ENCODE results near the gene OR4N5.
"Not testable (repeated sequence)": the region's sequence is repeated elsewhere in the genome, so short reads cannot be mapped to it uniquely, and the experiment has no call there.

The OR4N5 gene, protein sequence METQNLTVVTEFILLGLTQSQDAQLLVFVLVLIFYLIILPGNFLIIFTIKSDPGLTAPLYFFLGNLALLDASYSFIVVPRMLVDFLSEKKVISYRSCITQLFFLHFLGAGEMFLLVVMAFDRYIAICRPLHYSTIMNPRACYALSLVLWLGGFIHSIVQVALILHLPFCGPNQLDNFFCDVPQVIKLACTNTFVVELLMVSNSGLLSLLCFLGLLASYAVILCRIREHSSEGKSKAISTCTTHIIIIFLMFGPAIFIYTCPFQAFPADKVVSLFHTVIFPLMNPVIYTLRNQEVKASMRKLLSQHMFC

DNA sequence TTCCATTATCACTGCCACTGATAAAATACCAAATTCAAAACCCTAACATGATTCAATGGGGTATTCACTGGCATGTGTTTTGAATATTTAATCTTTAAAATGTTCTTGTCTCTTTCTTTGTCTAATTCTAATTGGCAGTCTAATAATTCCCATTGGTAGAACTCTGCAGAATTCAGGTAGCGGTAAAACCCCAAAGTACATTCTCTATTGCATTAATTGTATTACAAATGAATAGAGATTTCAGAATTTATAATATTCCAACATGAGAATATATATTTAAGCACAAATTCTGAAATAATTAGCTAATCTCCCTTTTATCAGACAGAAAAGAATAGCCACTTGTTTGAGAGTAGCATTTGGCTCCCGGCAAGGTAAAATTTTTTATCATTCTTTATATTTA is at the start of gene OR4N5:
Gene OR4N5, plus strand, starts transcription at position 301 of the 400 bp plus-strand sequence. CDS start 4,916 bp downstream, outside the sequence.
- DNase-seq = no peak

DNA sequence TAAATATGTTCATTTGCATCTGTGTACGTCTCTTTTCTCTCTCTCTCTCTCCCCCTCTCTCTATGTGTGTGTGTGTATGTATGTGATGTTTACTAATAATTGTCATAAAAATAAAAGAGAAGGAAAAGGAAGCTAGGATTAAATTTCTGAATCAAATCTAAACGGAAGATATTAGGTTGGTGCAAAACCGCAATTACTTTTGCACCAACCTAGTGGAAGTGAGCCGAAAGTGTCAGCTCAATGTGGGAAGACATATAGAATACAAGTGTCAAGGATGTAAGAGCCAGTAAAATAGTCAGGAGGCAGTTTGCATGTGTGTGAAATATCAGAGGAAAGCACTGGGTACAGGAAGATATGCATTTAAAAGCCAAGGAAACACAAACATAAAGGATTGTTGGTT is 46.6 kb upstream of the OR4N5 start:
- DNase-seq = no peak

DNA sequence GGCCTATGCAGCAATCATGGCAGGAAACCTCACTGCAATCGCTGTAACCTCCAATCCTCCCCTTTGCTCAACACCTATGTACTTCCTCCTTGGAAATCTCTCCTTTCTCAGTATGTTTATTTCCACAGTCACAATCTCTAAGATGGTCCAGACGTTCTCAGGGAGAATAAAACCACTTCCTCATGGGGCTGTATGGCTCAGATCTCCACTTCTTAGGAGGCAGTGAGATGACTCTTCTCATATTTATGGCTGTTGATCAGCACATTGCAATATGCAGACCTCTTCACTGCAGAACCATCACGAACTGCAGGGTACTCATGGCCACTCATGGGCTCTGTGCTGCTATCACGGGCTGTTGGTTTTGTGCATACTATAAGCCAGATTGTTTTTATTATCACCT is 45.2 kb upstream of the OR4N5 start:
- DNase-seq = no peak

DNA sequence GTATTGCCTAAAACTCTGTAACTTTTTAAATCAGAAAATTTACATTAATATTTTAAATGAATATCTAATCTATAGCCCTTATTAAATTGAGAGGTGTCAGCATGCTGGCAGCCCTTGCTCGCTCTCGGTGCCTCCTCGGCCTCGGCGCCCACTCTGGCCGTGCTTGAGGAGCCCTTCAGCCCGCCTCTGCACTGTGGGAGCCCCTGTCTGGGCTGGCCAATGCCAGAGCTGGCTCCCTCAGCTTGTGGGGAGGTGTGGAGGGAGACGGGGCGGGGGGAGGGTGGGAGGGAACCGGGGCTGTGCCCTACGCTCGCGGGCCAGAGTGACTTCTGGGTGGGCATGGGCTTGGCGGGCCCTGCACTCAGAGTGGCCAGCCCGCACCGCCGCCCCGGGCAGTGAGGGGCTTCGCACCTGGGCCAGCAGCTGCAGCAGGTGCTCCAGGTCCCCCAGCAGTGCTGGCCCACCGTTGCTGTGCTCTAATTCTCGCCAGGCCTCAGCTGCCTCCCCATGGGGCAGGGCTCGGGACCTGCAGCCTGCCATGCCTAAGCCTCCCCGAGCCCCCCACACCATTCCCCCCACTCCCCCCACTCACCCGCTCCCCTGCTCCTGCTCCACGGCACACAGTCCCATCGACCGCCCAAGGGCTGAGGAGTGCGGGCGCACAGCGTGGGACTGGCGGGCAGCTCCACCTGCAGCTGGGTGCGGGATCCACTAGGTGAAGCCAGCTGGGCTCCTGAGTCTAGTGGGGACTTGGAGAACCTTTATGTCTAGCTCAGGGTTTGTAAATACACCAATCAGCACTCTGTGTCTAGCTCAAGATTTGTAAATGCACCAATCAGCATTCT is 39.5 kb upstream of the OR4N5 start:
- DNase-seq = not testable (repeated sequence)

DNA sequence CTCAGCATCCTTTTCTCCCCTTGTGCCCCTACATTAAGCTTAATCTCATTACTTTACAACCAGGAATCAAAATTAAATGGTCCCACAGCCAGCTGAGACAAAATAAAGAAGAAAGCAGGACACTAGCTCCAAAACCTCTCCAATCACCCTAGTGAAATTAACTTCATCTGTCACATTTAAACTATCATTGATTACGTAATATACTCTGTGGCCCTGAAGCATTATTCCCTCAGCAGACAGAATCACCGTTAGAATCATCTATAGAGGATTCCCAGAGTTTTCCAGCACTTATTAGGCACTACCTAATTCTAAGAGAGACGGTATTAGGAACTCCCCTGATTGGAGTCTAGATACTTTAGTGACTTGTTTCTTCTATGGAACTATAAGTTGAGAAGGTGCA is 28.2 kb upstream of the OR4N5 start, which contains the start of gene OR4K17:
Gene OR4K17, plus strand, starts transcription at position 302 of the 400 bp plus-strand sequence. CDS start 6,761 bp downstream, outside the sequence.
- no peak for DNase-seq

DNA sequence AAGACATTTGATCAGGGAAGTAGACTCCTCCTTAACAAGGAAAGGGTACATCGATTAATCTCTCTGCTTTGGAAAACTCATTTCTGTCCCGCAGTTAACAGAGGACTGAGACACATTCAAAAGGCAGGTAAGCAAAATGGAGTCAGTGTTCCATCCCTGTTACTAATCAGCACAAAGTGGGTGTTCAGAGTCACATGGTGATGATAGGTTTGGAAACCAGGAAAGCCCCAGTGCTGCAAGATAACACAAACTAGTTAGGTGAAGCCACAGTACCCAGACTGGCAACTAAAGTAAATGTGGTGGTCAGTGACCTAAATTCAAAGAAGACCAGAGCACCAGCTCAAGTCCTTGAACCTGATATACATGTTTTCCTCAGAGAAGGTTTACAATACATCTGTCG is 26.3 kb upstream of the OR4N5 start:
- no peak for DNase-seq

DNA sequence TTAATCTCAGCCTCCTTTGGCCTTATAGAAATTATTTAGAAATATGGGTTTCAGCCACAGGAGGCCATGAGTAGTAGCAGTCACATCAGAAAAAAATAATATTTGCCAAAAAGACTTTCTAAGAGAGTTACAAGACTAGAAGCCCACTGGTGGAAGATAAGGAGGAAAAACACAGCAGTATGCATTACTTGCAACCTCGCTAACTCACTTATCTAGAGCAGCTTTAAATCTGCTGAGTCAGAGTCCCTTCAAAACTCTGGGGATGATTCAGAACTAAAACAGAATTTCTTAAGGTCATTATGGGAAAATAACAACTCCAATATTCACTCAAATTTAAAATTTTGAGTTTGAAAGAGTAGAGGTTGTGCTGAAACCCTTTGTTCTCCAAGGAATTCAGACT is 21.9 kb upstream of the OR4N5 start:
- DNase-seq = no peak

DNA sequence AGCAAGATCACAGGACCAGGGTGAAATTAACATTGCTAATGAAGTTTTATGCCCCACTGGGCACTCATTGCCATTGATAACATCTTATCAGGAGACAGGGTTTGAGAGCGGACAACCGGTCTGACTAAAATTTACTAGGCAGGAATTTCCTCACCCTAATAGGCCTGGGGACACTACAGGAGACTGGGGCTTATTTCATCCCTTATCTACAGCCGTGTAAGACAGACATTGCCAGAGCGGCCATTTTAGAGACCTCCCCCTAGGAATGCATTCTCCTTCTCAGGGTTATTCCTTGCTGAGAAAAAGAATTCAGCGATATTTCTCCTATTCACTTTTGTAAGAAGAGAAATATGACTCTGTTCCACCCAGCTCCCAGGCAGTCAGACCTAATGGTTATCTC is 19.8 kb upstream of the OR4N5 start:
- no peak for DNase-seq

DNA sequence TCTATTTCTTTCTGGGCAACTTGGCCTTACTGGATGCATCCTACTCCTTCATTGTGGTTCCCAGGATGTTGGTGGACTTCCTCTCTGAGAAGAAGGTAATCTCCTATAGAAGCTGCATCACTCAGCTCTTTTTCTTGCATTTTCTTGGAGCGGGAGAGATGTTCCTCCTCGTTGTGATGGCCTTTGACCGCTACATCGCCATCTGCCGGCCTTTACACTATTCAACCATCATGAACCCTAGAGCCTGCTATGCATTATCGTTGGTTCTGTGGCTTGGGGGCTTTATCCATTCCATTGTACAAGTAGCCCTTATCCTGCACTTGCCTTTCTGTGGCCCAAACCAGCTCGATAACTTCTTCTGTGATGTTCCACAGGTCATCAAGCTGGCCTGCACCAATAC is 5.3 kb downstream of the OR4N5 start:
- no peak for DNase-seq

DNA sequence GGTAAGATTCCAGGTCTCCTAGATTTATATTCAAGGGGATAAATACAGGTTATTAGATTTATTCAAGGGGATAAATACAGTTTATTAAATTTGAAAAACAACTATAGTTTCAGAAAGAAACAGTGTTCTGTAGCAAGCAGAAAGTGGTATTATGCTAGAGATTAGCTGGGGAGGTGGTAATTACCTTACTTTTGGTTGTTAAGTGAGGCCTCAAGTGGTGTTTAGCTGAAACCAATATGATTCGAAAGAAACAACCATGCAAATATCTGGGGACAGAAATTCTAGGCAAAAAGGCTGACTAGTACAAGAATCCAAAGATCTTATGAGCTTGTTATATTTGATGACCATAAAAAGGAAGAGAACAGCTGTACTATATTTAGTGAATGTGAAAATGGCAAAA is 6.2 kb downstream of the OR4N5 start:
- DNase-seq = no peak

DNA sequence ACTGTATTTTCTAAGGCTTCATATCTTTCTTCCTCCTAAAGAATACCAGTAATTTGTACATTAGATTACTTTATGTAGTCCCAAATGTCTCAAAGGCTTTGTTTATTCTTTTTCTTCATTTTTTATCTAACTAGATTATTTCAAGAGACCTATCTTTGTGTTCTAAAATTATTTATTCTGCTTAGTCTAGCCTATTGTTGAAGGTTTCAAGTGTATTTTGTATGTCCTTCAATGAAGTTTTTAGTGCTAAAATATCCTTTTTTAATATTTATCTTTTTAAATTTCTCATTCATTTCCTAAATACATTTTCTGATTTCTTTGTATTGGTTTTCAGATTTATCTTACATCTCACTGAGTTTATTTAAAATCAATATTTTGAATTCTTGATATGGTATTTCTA is 25.8 kb downstream of the OR4N5 start:
- DNase-seq = no peak

DNA sequence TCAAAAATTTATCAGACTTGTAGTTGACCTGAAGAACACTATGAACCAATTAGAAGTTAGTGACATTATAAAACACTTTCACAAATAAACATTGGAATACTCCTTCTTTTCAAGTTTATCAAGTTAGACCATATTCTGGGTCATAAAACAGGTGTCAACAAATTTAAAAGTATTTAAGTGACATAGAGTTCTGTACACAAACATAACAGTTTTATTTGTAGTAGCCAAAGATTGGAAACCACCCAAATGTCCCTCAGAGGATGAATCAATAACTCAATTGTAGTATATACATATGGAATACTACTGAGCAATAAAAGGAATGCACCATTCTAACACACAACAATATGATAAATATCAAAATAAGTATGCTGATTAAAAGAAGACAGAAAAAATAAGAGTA is 28.5 kb downstream of the OR4N5 start:
- no peak for DNase-seq

DNA sequence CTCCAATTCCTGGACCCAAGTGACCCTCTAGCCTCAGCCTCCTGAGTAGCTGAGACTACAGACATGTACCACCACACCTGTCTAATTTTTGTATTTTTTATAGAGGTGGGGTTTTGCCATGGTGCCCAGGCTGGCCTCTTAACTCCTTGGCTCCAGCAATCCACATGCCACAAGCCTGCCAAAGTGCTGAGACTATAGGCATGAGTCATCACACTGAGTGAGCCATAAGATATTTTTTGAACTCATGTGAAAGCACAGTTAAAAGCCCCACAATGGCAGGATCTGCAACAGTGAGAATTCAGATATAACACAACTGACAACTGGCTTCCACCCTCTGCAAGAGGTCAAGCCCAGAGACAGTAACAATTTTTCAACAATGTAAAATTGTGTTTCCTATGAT is 31.2 kb downstream of the OR4N5 start:
- not testable (repeated sequence) for DNase-seq

DNA sequence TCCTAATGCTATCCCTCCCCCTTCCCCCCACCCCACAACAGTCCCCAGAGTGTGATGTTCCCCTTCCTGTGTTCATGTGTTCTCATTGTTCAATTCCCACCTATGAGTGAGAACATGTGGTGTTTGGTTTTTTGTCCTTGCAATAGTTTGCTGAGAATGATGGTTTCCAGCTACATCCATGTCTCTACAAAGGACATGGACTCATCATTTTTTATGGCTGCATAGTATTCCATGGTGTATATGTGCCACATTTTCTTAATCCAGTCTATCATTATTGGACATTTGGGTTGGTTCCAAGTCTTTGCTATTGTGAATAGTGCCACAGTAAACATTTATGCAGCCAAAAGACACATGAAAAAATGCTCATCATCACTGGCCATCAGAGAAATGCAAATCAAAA is 35.6 kb downstream of the OR4N5 start:
- not testable (repeated sequence) for DNase-seq

DNA sequence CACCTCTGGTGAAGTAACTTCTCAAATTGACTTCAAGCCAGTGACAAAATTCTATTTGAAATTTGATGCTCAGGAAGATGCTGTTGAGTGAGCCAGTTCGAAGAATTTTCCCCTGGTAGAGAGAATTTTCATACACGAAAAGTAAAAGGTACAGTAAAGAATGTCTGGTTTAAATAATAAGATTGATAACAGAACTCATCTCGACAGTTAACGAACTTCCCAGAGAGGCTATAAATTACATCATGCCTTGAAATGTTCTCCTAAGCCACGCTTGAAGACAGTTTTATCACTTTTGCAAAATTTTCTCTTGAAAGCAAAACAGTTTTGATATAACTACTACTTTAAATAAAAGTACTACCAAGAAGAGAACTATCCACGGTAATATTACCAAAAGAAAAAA is 37.7 kb downstream of the OR4N5 start:
- DNase-seq = no peak

DNA sequence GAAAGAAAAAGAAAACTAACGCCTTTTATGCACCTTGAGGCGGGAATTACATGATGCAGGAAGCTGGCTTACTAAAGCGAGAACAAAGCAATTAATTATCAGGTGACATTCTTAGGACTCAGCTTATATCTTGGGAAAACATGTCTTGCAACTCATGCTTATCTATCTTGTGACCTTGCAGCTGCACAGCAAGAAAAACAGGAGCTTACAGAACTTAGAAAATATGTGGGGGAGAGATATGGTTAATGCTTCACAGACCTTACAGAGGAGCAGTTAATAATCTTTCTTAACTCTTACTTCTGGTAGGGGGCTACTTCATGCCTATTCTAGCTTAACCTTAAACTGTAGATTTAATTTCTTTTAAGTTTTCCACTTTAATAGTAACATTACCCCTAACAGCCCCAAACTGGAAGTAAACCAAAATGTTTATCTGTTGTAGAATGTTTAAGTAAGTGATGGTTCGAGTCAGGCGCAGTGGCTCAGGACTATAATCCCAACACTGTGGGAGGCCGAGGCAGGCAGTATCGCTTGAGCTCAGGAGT is 38.9 kb downstream of the OR4N5 start:
- DNase-seq = no peak

DNA sequence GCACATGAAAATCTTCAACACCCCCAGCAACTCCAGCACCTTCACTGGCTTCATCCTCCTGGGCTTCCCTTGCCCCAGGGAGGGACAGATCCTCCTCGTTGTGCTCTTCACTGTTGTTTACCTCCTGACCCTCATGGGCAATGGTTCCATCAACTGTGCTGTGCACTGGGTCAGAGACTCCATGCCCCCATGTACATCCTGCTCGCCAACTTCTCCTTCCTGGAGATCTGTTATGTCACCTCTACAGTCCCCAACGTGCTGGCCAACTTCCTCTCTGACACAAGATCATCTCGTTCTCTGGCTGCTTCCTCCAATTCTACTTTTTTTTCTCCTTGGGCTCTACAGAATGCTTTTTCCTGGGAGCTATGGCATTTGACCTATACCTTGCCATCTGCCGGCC is 40.6 kb downstream of the OR4N5 start:
- no peak for DNase-seq

DNA sequence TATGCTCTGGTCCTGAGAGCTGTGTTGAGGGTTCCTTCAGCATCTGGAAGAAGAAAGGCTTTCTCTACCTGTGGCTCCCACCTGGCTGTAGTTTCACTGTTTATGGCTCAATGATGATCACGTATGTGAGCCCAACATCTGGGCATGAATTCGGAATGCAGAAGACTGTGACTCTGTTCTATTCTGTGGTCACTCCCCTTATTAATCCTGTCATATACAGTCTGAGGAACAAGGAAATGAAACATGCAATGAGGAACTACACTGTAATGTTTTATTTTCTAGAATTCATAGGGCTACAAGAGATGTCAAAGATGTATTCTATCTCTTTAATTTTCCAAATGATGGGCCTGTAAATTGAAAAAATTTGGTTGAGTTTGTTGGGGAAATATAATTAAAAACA is 41.3 kb downstream of the OR4N5 start:
- DNase-seq = no peak

DNA sequence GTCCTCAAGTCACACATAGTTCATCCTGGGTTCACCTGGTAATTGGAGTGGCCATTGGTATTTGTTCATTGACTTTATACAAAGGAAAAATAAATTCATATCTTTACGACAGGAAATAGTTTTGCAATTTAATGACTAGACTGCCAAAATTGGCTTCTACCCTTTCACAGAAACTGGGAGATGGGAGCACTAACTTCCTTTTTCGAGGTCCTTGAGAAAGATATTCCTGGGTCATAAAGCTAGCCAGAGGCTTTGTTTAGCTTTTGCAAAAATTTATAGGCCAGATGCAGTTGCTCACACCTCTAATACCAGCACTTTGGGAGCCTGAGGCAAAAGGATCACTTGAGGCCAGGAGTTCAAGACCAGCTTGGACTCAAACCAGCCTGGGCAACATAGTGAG is 41.9 kb downstream of the OR4N5 start:
- DNase-seq = no peak

DNA sequence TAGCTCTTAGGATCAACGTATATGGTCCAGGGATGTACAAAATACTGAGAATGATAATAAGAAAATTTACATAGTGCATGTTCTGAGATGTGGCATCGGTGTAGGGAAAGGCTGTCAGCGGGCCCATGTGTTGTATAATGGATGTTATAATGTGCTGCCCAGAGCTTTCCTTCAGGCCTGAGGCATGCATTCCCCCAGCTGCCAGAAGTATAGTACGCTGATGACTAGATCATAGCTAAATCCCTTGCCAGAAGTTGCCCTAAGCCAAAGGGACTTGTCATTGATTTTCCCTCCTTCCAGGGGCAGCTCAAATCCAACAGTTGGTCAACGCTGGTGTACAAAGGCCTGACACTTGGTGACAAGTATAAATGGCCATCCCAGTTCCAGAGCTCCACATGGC is 45.6 kb downstream of the OR4N5 start:
- DNase-seq = no peak

DNA sequence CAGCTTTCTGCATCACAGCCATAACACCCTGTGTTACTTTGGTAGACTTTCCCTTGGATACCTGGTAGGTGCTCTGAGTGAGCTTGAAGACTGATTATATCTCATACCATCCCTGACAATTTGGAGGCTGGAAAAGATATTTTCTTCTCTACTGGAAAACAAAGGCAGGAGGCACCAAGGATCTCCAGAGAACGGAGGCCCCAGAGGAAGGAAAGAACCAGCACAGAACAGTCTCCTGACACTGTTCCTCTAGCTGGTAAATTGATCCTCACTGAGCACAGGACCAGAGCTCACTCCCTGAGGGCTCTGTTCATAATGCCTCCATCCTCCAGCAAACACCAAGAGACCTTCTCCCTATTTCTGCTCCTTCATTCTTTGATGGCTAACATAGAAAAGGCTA is 52.0 kb downstream of the OR4N5 start, which contains the start of gene OR11G2:
Gene OR11G2, plus strand, starts transcription at position 301 of the 400 bp plus-strand sequence. CDS start 6,542 bp downstream, outside the sequence.
- no peak for DNase-seq

DNA sequence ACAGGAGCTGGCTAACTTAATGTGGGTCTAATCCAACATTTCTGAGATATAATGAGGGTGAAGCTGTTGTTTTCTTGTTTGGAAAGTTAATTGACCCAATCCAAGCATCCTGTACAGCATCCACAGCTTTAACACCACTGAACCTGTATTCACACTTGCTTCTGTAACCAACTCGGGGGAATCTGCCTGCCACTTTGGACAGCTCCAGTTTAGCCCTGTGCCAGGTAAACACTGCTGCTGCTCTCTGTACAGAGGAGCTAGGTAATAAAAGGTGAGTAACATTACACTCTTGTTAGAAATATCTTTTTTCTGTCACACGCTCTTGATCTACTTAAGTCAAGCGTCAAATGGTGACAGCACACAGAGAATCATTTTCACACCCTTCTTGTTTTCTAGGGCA is 52.8 kb downstream of the OR4N5 start:
- DNase-seq = no peak

DNA sequence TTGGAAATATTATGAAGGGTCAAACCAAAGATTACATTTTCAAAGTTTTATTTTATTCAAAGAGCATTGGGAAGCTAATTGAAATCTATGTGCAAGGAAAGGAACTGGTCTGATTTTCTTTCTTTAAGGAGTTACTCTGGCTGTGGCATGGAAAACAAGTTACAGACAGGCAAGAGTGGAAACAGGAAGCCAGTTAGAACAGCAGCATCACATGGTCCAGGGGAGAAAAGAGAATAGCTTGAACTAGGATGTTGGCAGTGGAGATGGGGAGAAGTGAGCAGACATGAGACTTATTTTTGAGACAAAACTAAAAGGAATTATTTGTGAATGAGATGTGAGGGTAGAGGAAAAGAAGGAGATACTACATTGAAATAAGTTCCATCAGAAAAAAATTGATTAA is 55.5 kb downstream of the OR4N5 start:
- DNase-seq = no peak
